C4-2B (cell line): ENCODE results near the gene CP.

Experiments
- ZFX ChIP-seq: fragments of 450-650 bp; IDR thresholded peaks from 2 replicates; pipeline ENCODE4 v1.6.1; 2017
- TF ChIP-seq, protein P1 (sequence below): fragments of 450-650 bp; conservative IDR thresholded peaks from 2 replicates; pipeline ENCODE4 v1.5.1; 2017; ENCODE audit warnings: mild to moderate bottlenecking

DNA sequence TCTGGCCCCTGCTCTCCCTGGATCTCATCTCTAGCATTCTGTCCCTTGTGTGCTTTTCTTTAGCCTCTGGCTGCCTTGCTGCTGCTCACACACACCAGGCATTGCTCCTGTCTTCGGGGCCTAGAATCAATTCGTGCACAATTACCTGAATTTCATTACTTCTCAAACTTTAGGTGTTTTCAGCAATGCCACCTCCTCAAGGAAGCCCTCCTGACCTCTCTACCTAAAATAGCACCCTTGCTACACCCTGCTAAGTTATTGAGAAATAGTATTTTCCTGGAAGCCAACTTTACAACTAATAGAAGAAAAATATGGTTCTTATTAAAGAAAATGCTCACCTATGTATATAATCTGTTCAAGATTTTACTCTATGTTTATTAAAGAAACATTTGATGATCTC lies 40.4 kb downstream of the CP start:
- TF ChIP-seq, protein P1, sequence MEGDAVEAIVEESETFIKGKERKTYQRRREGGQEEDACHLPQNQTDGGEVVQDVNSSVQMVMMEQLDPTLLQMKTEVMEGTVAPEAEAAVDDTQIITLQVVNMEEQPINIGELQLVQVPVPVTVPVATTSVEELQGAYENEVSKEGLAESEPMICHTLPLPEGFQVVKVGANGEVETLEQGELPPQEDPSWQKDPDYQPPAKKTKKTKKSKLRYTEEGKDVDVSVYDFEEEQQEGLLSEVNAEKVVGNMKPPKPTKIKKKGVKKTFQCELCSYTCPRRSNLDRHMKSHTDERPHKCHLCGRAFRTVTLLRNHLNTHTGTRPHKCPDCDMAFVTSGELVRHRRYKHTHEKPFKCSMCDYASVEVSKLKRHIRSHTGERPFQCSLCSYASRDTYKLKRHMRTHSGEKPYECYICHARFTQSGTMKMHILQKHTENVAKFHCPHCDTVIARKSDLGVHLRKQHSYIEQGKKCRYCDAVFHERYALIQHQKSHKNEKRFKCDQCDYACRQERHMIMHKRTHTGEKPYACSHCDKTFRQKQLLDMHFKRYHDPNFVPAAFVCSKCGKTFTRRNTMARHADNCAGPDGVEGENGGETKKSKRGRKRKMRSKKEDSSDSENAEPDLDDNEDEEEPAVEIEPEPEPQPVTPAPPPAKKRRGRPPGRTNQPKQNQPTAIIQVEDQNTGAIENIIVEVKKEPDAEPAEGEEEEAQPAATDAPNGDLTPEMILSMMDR, result no peak
- TF ChIP-seq ZFX, result no peak
